OCI-LY7 (cell line): ENCODE data around the gene STAC3. TPM values are rescaled to one million over a fixed set of nuclear protein-coding genes. Genes with fewer than 3 reads are reported as not detected.

ENCODE experiments used
- BruUV-seq: library from RNA; stranded (reverse); fragments of 400-500 nt; replicated peaks from 2 replicates; lab custom pipeline; 2021; lab: Mats Ljungman, UMichigan
- CTCF ChIA-PET: fragments of 300-600 bp; sonication (Branson Sonifier 250); formaldehyde crosslinking; loops from one replicate; lab custom pipeline; 2022; ENCODE audit warnings: antibody characterized with exemption; ENCODE audit not compliant: unreplicated experiment; lab: Charles Lee
- POLR2A ChIA-PET: fragments of 300-600 bp; sonication (Branson Sonifier 250); formaldehyde crosslinking; loops from one replicate; lab custom pipeline; 2022; ENCODE audit warnings: antibody characterized with exemption; lab: Charles Lee
- DNase-seq: peaks from one replicate; pipeline ENCODE4 v3.0.0-alpha.2; 2015; ENCODE audit warnings: low spot score
- H2AFZ ChIP-seq: fragments of 200-600 bp; sonication (generic), shearing (Covaris generic); 2 replicates; pipeline ENCODE4 v1.6.1; 2014; ENCODE audit warnings: mild to moderate bottlenecking, antibody characterized with exemption, low read length, moderate library complexity
- H3K27ac ChIP-seq: fragments of 200-600 bp; sonication (generic); 2 replicates; pipeline ENCODE4 v1.5.1; 2014; ENCODE audit warnings: mixed run types, low read depth, mild to moderate bottlenecking, moderate library complexity, low read length, inconsistent platforms; ENCODE audit not compliant: poor library complexity, severe bottlenecking
- H3K36me3 ChIP-seq: fragments of 200-600 bp; sonication (generic); 2 replicates; pipeline ENCODE4 v1.6.1; 2014; ENCODE audit warnings: mild to moderate bottlenecking, antibody characterized with exemption, low read length, moderate library complexity, mixed read lengths; ENCODE audit not compliant: insufficient read depth
- H3K4me1 ChIP-seq: fragments of 200-600 bp; sonication (generic); 2 replicates; pipeline ENCODE4 v1.5.1; 2014; ENCODE audit warnings: mild to moderate bottlenecking, low read length; ENCODE audit not compliant: insufficient read depth, poor library complexity, severe bottlenecking
- H3K4me2 ChIP-seq: fragments of 200-600 bp; sonication (generic); 2 replicates; pipeline ENCODE4 v1.6.1; 2014; ENCODE audit warnings: mild to moderate bottlenecking, low read length
- H3K4me3 ChIP-seq: fragments of 200-600 bp; sonication (generic); 2 replicates; pipeline ENCODE4 v1.5.1; 2014; ENCODE audit warnings: mild to moderate bottlenecking, low read depth, low read length; ENCODE audit not compliant: poor library complexity, severe bottlenecking
- H3K79me2 ChIP-seq: fragments of 200-600 bp; sonication (generic); 2 replicates; pipeline ENCODE4 v1.6.1; 2016; ENCODE audit warnings: low read depth, mild to moderate bottlenecking, low read length, moderate library complexity, mixed read lengths; ENCODE audit not compliant: insufficient read depth
- H3K9me2 ChIP-seq: fragments of 200-600 bp; sonication (generic); 2 replicates; pipeline ENCODE4 v1.6.1; 2016; ENCODE audit warnings: mild to moderate bottlenecking, low read length, mixed read lengths; ENCODE audit not compliant: insufficient read depth
- H3K9me3 ChIP-seq: fragments of 200-600 bp; sonication (generic); 2 replicates; pipeline ENCODE4 v1.6.1; 2014; ENCODE audit warnings: mild to moderate bottlenecking, mixed run types, low read length, mixed read lengths
- H4K20me1 ChIP-seq: fragments of 200-600 bp; sonication (generic); 2 replicates; pipeline ENCODE4 v1.6.1; 2014; ENCODE audit warnings: mild to moderate bottlenecking, antibody characterized with exemption, low read length, moderate library complexity, mixed read lengths; ENCODE audit not compliant: insufficient read depth
- EZH2phosphoT487 ChIP-seq: fragments of 200-600 bp; sonication (generic); IDR thresholded peaks from 2 replicates; pipeline ENCODE4 v1.6.1; 2018; ENCODE audit warnings: low read depth, borderline replicate concordance, mild to moderate bottlenecking, mixed run types, antibody characterized with exemption, low read length, moderate library complexity, mixed read lengths
- intact Hi-C: fragments of 100-400 bp; cut with micrococcal nuclease; formaldehyde crosslinking; loops from one replicate; pipeline ENCODE4 v1.10.0; 2022; ENCODE audit not compliant: unreplicated experiment
- total RNA-seq, 2 experiments: library from RNA; depleted of rRNA in 1 of 2; stranded (reverse); fragments of >200 nt in 1 of 2; shearing (Covaris generic) in 1 of 2; gene quantifications; 2 replicates each; pipeline ENCODE4 v1.2.3, GENCODE V29; 2014 to 2022
- TF ChIP-seq, protein P1 (sequence below): fragments of 200-600 bp; sonication (generic); conservative IDR thresholded peaks from 2 replicates; pipeline ENCODE4 v1.5.1; 2014; ENCODE audit warnings: mild to moderate bottlenecking, antibody characterized with exemption, low read length, moderate library complexity, mixed read lengths

STAC3 gene
- total RNA-seq, 2 experiments from 2014 or later, result 1.4 to 6.8 TPM

- no peak for TF ChIP-seq EZH2phosphoT487
- TF ChIP-seq, protein P1, sequence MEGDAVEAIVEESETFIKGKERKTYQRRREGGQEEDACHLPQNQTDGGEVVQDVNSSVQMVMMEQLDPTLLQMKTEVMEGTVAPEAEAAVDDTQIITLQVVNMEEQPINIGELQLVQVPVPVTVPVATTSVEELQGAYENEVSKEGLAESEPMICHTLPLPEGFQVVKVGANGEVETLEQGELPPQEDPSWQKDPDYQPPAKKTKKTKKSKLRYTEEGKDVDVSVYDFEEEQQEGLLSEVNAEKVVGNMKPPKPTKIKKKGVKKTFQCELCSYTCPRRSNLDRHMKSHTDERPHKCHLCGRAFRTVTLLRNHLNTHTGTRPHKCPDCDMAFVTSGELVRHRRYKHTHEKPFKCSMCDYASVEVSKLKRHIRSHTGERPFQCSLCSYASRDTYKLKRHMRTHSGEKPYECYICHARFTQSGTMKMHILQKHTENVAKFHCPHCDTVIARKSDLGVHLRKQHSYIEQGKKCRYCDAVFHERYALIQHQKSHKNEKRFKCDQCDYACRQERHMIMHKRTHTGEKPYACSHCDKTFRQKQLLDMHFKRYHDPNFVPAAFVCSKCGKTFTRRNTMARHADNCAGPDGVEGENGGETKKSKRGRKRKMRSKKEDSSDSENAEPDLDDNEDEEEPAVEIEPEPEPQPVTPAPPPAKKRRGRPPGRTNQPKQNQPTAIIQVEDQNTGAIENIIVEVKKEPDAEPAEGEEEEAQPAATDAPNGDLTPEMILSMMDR, result no peak
- H3K4me1 ChIP-seq, result peaks cover 5% of the 10 kb centered on the region
- ChIA-PET POLR2A (interaction anchor here (0.7 to 1.4 kb wide), 3 partner anchors 15 to 197 kb away, joined by 3 to 5 read pairs (median 5); partner anchors contain the start of gene GLI1), CTCF (interaction anchor here (0.5 to 1.0 kb wide), 2 partner anchors 11 to 21 kb away, joined by 3 read pairs; no protein-coding TSS in a partner anchor)
- H4K20me1 ChIP-seq, result no peaks in the 10 kb centered on the region
- H3K27ac ChIP-seq, result no peak overlapping the region
- intact Hi-C loops, result no loop called here
- no peaks in the 10 kb centered on the region for H3K9me2 ChIP-seq
- no peak overlapping the region for H3K4me2 ChIP-seq
- DNase-seq, result no peak
- no peaks in the 10 kb centered on the region for H3K79me2 ChIP-seq
- BruUV-seq, result TSS peak; percentile 41
- no peak overlapping the region for H2AFZ ChIP-seq
- no peak overlapping the region for H3K4me3 ChIP-seq
- H3K9me3 ChIP-seq, result no peaks in the 10 kb centered on the region
- H3K36me3 ChIP-seq, result peaks cover 41% of the 10 kb centered on the region
These were observed 11.3 kb upstream of the STAC3 start for GRCh38 chr12:57262126-57262822.

DNA sequence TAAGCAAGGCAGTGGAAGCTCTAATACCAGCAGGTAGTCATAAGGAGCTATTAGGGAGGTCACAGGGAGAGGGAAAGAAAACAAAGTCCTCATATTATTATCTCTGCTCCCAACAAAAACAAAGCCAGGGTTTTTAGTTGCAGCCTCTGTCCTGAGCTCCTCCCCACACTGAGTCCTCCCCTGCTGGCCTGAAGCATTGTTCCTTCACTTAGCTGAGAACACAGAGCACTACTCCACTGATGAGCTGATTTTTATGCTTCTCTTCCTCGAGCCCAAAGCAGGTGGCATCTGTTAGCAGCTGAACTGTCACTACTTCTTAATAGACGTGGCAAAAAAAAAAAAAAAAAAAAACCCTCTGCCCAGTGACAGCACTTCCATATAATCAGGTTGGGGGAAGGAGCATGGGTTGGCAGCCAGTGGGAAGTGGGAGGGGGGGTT is 10.5 kb upstream of the STAC3 start:
- no peak overlapping the region for H3K27ac ChIP-seq
- H3K4me2 ChIP-seq, result no peak overlapping the region
- TF ChIP-seq EZH2phosphoT487, result no peak
- TF ChIP-seq, protein P1, result no peak
- H2AFZ ChIP-seq, result no peak overlapping the region
- H3K9me3 ChIP-seq, result no peaks in the 10 kb centered on the region
- peaks cover 5% of the 10 kb centered on the region for H3K4me1 ChIP-seq
- H3K79me2 ChIP-seq, result no peaks in the 10 kb centered on the region
- CTCF ChIA-PET, result interaction anchor here (0.5 to 1.0 kb wide), 3 partner anchors 10 to 32 kb away, joined by 3 to 4 read pairs (median 3); partner anchors contain the start of gene SHMT2
- intact Hi-C loops, result no loop called here
- H3K36me3 ChIP-seq, result peaks cover 41% of the 10 kb centered on the region
- H3K9me2 ChIP-seq, result no peaks in the 10 kb centered on the region
- no TSS peak for BruUV-seq
- POLR2A ChIA-PET, result interaction anchor here (0.6 to 1.4 kb wide), 8 partner anchors 11 to 229 kb away, joined by 3 to 6 read pairs (median 4); partner anchors contain the start of genes GLI1 and STAC3
- no peak for DNase-seq
- H4K20me1 ChIP-seq, result no peaks in the 10 kb centered on the region
- no peak overlapping the region for H3K4me3 ChIP-seq

- CTCF ChIA-PET, result no interaction called here
- H2AFZ ChIP-seq, result no peak overlapping the region
- no peak overlapping the region for H3K27ac ChIP-seq
- no peak overlapping the region for H3K4me3 ChIP-seq
- H4K20me1 ChIP-seq, result no peaks in the 10 kb centered on the region
- no peak for DNase-seq
- no peaks in the 10 kb centered on the region for H3K79me2 ChIP-seq
- peaks cover 43% of the 10 kb centered on the region for H3K36me3 ChIP-seq
- no peak overlapping the region for H3K4me2 ChIP-seq
- TF ChIP-seq EZH2phosphoT487, result no peak
- TF ChIP-seq, protein P1, result no peak
- H3K4me1 ChIP-seq, result peaks cover 5% of the 10 kb centered on the region
- no TSS peak for BruUV-seq
- H3K9me3 ChIP-seq, result no peaks in the 10 kb centered on the region
- intact Hi-C loops, result no loop called here
- no peaks in the 10 kb centered on the region for H3K9me2 ChIP-seq
- POLR2A ChIA-PET, result no interaction called here
These were observed 9.4 kb upstream of the STAC3 start for GRCh38 chr12:57260366-57260765.
